SK-N-SH (cell line): ENCODE data around the gene EPS8L2. TPM values are rescaled to one million over a fixed set of nuclear protein-coding genes. Genes with fewer than 3 reads are reported as not detected.

Source experiments
- CTCF ChIA-PET: fragments of 300-600, 350-600 bp; formaldehyde crosslinking; extraction: SDS; loops from one replicate; lab custom pipeline; 2021; lab: Yijun Ruan, JAX
- POLR2A ChIA-PET: fragments of 350-600 bp; sonication (Branson Sonifier 250); formaldehyde crosslinking; extraction: SDS; loops from one replicate; lab custom pipeline; 2020; ENCODE audit warnings: antibody characterized with exemption, inconsistent platforms; lab: Yijun Ruan, JAX
- DNase-seq: peaks from one replicate; pipeline ENCODE4 v3.0.0; 2012
- H2AFZ ChIP-seq: fragments of 200-600 bp; sonication (generic); 2 replicates; pipeline ENCODE4 v1.8.1; 2016; ENCODE audit warnings: antibody characterized with exemption, mild to moderate bottlenecking, low read depth
- H3F3A ChIP-seq: fragments of 200-600 bp; sonication (generic); replicated peaks from 2 replicates; pipeline ENCODE3; 2016; ENCODE audit warnings: antibody characterized with exemption, mild to moderate bottlenecking; ENCODE audit not compliant: insufficient read depth
- H3K27ac ChIP-seq, 2 experiments: fragments of 200-500 bp in 1 of 2; fragments of 200-600 bp in 1 of 2; sonication (Bioruptor generic) in 1 of 2; sonication (generic), shearing (Covaris generic) in 1 of 2; 2 replicates each; pipeline versions ENCODE4 v1.5.1 to v1.6.1; 2014 to 2016; ENCODE audit warnings: low read depth in 2 of 2, inconsistent platforms in 1 of 2, low read length in 1 of 2, mild to moderate bottlenecking in 1 of 2, mixed read lengths in 1 of 2
- H3K27me3 ChIP-seq: fragments of 200-600 bp; sonication (generic), shearing (Covaris generic); 2 replicates; pipeline ENCODE4 v1.6.1; 2016; ENCODE audit warnings: mixed run types; ENCODE audit not compliant: insufficient read depth
- H3K36me3 ChIP-seq, 2 experiments: fragments of 200-500 bp in 1 of 2; fragments of 200-600 bp in 1 of 2; sonication (Bioruptor generic) in 1 of 2; sonication (generic) in 1 of 2; replicated peaks in 1 of 2; 2 replicates each; pipeline versions ENCODE3 to v1.5.1; 2014 to 2016; ENCODE audit warnings: low read length in 1 of 2, mild to moderate bottlenecking in 1 of 2; ENCODE audit not compliant: insufficient read depth in 2 of 2, control insufficient read depth in 1 of 2
- H3K4me1 ChIP-seq, 2 experiments: fragments of 200-500 bp in 1 of 2; fragments of 200-600 bp in 1 of 2; sonication (Bioruptor generic) in 1 of 2; sonication (generic), shearing (Covaris generic) in 1 of 2; 2 replicates each; pipeline versions ENCODE4 v1.5.1 to v1.6.1; 2014 to 2016; ENCODE audit warnings: low read depth in 1 of 2, low read length in 1 of 2, mixed run types in 1 of 2; ENCODE audit not compliant: insufficient read depth in 2 of 2, control insufficient read depth in 1 of 2
- H3K4me2 ChIP-seq: fragments of 200-600 bp; sonication (generic), shearing (Covaris generic); 2 replicates; pipeline ENCODE4 v1.6.1; 2017; ENCODE audit warnings: mixed run types
- H3K4me3 ChIP-seq, 2 experiments: fragments of 200-500 bp in 1 of 2; fragments of 200-600 bp in 1 of 2; sonication (Bioruptor generic) in 1 of 2; sonication (generic), shearing (Covaris generic) in 1 of 2; 2 replicates each; pipeline versions ENCODE4 v1.5.1 to v1.8.1; 2014 to 2016; ENCODE audit warnings: low read depth in 2 of 2, inconsistent platforms in 1 of 2, low read length in 1 of 2, mild to moderate bottlenecking in 1 of 2, mixed read lengths in 1 of 2, moderate library complexity in 1 of 2
- H3K79me2 ChIP-seq: fragments of 200-600 bp; sonication (generic); 2 replicates; pipeline ENCODE4 v1.8.1; 2017; ENCODE audit warnings: mild to moderate bottlenecking; ENCODE audit not compliant: insufficient read depth
- H3K9ac ChIP-seq: fragments of 200-600 bp; sonication (generic); 2 replicates; pipeline ENCODE4 v1.6.1; 2017; ENCODE audit warnings: mixed run types
- H3K9me2 ChIP-seq: fragments of 200-600 bp; sonication (generic); 2 replicates; pipeline ENCODE4 v1.6.1; 2017; ENCODE audit warnings: mixed run types
- H3K9me3 ChIP-seq: fragments of 200-600 bp; sonication (generic); 2 replicates; pipeline ENCODE4 v1.6.1; 2017; ENCODE audit warnings: mixed run types, mild to moderate bottlenecking, moderate library complexity
- H4K20me1 ChIP-seq: fragments of 200-600 bp; sonication (generic); 2 replicates; pipeline ENCODE4 v1.6.1; 2017; ENCODE audit warnings: mild to moderate bottlenecking, mixed run types; ENCODE audit not compliant: insufficient read depth
- CHD2 ChIP-seq: fragments of 150-350 bp; IDR thresholded peaks from 2 replicates; pipeline ENCODE4 v1.6.1; 2018; ENCODE audit warnings: low read length; ENCODE audit not compliant: partially characterized antibody
- EP300 ChIP-seq, 2 experiments: IDR thresholded peaks; 2 replicates each; pipeline versions ENCODE4 v1.4.0 to v1.6.1; 2012; ENCODE audit warnings: borderline replicate concordance in 1 of 2, low read depth in 1 of 2, low read length in 1 of 2
- EZH2phosphoT487 ChIP-seq: fragments of 200-600 bp; sonication (generic); IDR thresholded peaks from 2 replicates; pipeline ENCODE4 v1.6.1; 2017; ENCODE audit warnings: low read depth, mixed run types, mild to moderate bottlenecking, antibody characterized with exemption, moderate library complexity, borderline replicate concordance
- FOSL2 ChIP-seq: IDR thresholded peaks from 2 replicates; pipeline ENCODE4 v1.4.0; 2012; ENCODE audit warnings: low read depth, mild to moderate bottlenecking, moderate library complexity, borderline replicate concordance
- FOXJ3 ChIP-seq: sonication (generic); formaldehyde crosslinking; IDR thresholded peaks from 2 replicates; pipeline ENCODE4 v1.5.1; 2020; ENCODE audit warnings: mild to moderate bottlenecking, missing genetic modification reagents
- GATA2 ChIP-seq: sonication (generic); formaldehyde crosslinking; IDR thresholded peaks from 2 replicates; pipeline ENCODE4 v1.5.0; 2020; ENCODE audit warnings: mild to moderate bottlenecking, missing genetic modification reagents
- IRF3 ChIP-seq: fragments of 150-350 bp; IDR thresholded peaks from 2 replicates; pipeline ENCODE4 v1.6.1; 2016; ENCODE audit warnings: mild to moderate bottlenecking, low read depth, low read length
- MEF2A ChIP-seq: IDR thresholded peaks from 2 replicates; pipeline ENCODE4 v1.4.0; 2012; ENCODE audit warnings: low read depth, borderline replicate concordance
- MXI1 ChIP-seq: IDR thresholded peaks from 2 replicates; pipeline ENCODE4 v1.6.1; 2012; ENCODE audit warnings: mild to moderate bottlenecking, low read depth, low read length, improper control_type of control experiment
- PBX3 ChIP-seq: IDR thresholded peaks from 2 replicates; pipeline ENCODE4; 2012
- RAD21 ChIP-seq: IDR thresholded peaks from 2 replicates; pipeline ENCODE4 v1.6.1; 2012; ENCODE audit warnings: mild to moderate bottlenecking, low read length
- REST ChIP-seq: IDR thresholded peaks from 2 replicates; pipeline ENCODE4 v1.6.1; 2012; ENCODE audit warnings: mild to moderate bottlenecking, low read depth, low read length, moderate library complexity
- TCF12 ChIP-seq: IDR thresholded peaks from 2 replicates; pipeline ENCODE4 v1.4.0; 2012
- TEAD4 ChIP-seq: IDR thresholded peaks from 2 replicates; pipeline ENCODE4 v1.4.0; 2012; ENCODE audit warnings: mild to moderate bottlenecking, borderline replicate concordance; ENCODE audit not compliant: insufficient read depth
- USF1 ChIP-seq: IDR thresholded peaks from 2 replicates; pipeline ENCODE4 v1.4.0; 2012; ENCODE audit warnings: low read depth, borderline replicate concordance
- WGBS: methylation state at CpG from one replicate; pipeline ENCODE4 v1.1.6; 2017; ENCODE audit warnings: low lambda C conversion rate; 5-methylcytosine and 5-hydroxymethylcytosine counted together
- polyA plus RNA-seq, 3 experiments: library from polyadenylated mRNA; depleted of rRNA; stranded (reverse); fragments of >200 nt; gene quantifications; 2 replicates each; pipeline ENCODE4 v1.2.3, GENCODE V29; 2012

The EPS8L2 gene
- polyA plus RNA-seq, 1 of the 3 experiments (the other 2 are of a cell fraction) = 0.74 TPM

GRCh38 chr11:703506-703905, 2.5 kb upstream of the EPS8L2 start:
- WGBS = 92% methylated on average over 9 of the region's 9 CpGs
- POLR2A ChIA-PET = no interaction called here
- no peak overlapping the region for H3K4me2 ChIP-seq
- no peaks in the 10 kb centered on the region for H3K27me3 ChIP-seq
- no peak overlapping the region for H3K4me3 ChIP-seq
- CTCF ChIA-PET = interaction anchor here (1.5 to 3.9 kb wide), 3 partner anchors 20 to 24 kb away, joined by 3 to 22 read pairs (median 7); no protein-coding TSS in a partner anchor
- no peak overlapping the region for H2AFZ ChIP-seq
- no peak for TF ChIP-seq GATA2 (CRISPR knock-in tag)
- TF ChIP-seq USF1 = no peak
- TF ChIP-seq FOXJ3 (CRISPR knock-in tag) = no peak
- TF ChIP-seq EP300 (IDR thresholded peaks at IDR 0.05; ENCODE audit: borderline replicate concordance in 1 of 2, low read depth in 1 of 2, low read length in 1 of 2) = no peak
- no peak for TF ChIP-seq IRF3
- no peak for TF ChIP-seq MXI1
- TF ChIP-seq RAD21 = no peak
- no peak for TF ChIP-seq CHD2
- no peak for TF ChIP-seq PBX3
- TF ChIP-seq TCF12 = no peak
- no peak for TF ChIP-seq REST
- no peak for TF ChIP-seq TEAD4
- no peak for TF ChIP-seq MEF2A
- no peak for TF ChIP-seq EZH2phosphoT487
- TF ChIP-seq FOSL2 = no peak
- H3K9me3 ChIP-seq = no peaks in the 10 kb centered on the region
- no peak overlapping the region for H3K27ac ChIP-seq
- no peak overlapping the region for H3K9ac ChIP-seq
- H3K9me2 ChIP-seq = no peaks in the 10 kb centered on the region
- H3K79me2 ChIP-seq = peaks cover 5% of the 10 kb centered on the region; the same call in 1 of the 2 replicates
- H3F3A ChIP-seq = no peaks in the 10 kb centered on the region
- no peaks in the 10 kb centered on the region for H4K20me1 ChIP-seq
- H3K4me1 ChIP-seq = peaks cover 0 to 2% of the 10 kb centered on the region in 2 experiments; a peak in 1 of 4 replicates
- peaks cover 0 to 3% of the 10 kb centered on the region in 2 experiments for H3K36me3 ChIP-seq
- DNase-seq = no peak
